Tongue (tissue), 2 donors: ENCODE data around the gene SLX9. TPM values are rescaled to one million over a fixed set of nuclear protein-coding genes. Genes with fewer than 3 reads are reported as not detected.

ENCODE experiments used
- DNase-seq: peaks from one replicate; pipeline ENCODE4 v3.0.0-alpha.2; 2015
- total RNA-seq: library from RNA; depleted of rRNA; stranded (reverse); fragments of >200 nt; gene quantifications from one replicate; pipeline ENCODE4 v1.2.3, GENCODE V29; 2014

SLX9 gene
- total RNA-seq, 1 donor from 2014 or later: 19.5 TPM

DNA sequence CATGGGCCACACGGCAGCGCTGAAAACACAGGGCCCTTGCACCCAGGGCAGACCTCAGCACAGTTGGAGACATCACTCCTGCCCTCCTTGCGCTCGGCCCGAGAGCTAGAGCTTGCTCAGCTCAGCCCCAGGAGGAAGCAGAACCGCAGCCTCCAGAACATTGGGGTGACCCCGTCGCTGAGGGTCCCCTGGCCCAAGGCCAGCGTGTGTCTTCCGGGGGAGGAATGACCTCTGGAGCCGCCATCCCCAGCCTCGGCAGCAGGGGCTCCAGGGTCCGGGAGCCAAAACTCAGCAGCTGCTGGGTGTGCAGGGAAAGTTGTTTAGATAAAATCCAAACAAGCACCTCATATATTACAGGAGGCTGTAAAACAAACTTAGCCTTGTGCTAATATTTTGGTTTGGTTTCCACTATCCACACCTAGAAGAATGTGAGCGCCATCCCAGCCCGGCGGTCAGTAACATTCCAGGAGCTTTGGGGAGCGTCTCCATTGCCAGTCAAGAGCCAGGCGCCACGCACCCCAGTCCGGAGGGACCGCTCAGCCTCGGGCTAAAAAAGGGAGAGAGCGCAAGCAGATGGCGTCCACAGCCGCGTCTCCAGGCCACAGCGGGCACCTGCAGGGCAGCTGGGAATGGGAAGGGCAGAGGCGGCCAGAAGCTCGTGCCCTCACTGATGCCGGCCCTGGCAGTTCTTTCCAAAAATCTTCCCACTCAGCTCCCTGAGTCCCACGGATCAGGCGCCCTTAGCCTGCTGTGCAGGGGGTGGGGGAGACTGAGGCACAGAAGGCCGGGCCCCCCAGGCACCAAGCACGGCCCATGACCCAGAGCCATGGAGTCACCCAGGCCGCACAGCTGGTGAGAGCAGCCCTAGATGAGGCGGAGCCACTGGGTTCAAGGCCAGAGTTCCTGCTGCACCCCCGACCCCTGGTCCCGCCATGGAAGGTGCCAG lies 52.0 kb downstream of the SLX9 start:
- DNase-seq: peak; percentile 46

DNA sequence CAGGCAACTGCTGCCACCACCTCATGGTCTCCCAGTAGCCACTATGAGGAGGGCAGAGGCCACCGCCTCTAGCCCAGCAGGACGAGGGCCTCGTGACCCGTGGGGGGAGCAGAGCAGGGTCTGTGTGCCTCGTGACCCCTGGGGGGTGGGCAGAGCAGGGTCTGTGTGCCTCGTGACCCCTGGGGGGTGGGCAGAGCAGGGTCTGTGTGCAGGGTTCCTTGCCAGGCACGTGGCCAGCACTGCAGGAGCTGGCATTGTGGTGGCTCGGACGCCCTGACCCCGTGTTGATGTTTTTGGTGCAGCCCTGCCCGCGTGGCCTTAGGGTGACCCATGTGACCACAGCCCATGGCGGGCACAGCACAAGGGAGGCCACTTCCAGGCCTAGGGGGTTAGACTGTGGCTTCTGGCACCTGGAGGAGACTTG lies 52.8 kb downstream of the SLX9 start:
- no peak for DNase-seq

DNA sequence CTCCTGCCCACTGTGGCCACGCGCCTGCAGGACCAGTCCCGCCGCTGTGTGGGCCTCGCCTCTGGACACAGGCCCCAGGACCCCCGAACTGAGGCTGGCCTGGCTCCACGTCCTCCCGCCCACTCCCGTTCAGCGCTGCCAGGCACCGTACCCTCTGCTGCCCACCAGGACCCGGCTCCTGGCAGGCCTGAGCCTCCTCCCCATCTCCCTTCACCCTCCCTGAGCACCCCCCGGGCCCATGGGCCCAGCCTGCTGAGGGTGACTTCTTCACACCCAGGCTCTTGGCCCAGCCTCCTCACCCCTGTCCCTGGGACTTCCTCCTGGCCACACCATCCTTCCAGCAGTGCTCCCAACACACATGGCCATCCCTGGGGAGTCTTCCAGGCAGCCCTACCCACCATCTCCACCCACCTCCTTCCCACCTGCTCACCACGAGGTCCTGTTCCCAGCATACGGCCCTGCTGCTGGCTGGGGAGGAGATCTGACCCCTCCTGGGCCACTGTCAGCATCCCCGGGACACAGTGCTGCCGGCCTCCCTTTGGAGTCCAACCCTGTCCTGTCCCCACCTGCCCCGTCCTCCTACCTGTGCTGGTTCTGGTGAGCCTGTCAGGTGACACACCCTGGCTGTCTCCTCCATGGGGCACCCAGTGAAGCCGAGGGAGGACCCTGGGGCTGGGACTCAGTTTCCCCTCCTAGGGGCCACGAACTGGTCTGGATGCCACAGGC lies 53.7 kb downstream of the SLX9 start:
- no peak for DNase-seq

DNA sequence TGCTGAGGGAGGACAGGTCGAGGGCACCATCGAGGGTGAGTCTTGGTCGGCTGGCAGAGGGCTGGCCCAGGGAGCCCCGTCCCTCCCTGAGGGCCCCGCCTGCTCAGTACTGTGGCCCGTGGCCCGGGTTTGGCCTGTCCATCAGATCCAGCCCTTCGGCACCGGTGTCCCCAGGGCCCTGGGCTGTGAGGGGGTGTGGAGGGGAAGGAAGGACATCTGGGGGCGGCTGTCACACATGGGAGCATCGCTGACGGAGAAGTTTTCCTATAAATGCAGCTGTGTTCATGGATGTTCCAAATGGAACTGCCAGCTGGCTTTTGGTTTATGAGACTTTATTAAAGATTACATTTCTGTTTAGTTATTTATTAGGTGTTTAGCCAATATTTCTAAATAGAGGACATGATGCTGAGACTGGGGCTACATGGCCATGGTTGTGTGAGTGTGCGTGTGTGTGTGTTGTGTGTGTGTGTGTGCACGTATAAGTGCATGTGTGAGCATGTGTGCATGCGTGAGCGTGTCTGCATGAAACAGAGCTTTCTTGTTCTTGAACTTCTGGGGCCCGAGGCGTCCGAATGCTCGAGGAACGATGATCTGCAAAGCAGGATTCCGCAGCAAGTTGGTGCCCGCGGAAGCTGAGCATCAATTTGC lies 54.3 kb downstream of the SLX9 start:
- DNase-seq: peak; percentile 84

DNA sequence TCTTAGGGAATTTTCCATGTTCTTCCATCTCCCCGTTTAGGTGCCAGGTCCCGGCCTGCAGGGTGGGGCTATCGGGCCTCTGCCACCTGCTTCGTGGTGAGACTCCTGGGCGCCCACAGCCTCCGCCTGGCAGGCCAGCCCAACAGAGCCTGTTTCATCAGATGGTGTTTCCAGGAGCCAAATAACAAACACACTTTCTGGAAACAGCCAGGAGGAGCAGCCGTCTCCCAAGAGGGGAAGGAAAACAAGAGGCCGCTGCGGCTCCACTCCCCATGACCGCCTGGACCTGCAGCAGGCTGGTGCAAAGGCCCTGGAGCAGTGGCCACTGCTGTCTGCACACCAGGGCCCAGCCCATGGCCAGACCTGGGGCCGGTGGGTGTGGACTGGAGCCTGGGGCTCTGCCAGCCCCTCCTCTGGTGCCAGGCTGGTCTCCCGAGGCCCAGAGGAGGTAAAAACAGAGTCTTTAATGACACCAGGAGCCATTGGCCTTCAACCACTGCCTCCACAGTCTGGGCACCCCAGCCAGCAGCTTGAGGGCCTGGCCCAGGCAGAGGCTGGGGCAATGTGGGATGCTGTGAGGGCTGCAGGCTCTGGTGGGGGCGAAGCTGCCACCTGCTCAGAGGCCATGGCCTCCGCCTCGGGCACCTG lies 55.0 kb downstream of the SLX9 start:
- DNase-seq: peak; percentile 69

DNA sequence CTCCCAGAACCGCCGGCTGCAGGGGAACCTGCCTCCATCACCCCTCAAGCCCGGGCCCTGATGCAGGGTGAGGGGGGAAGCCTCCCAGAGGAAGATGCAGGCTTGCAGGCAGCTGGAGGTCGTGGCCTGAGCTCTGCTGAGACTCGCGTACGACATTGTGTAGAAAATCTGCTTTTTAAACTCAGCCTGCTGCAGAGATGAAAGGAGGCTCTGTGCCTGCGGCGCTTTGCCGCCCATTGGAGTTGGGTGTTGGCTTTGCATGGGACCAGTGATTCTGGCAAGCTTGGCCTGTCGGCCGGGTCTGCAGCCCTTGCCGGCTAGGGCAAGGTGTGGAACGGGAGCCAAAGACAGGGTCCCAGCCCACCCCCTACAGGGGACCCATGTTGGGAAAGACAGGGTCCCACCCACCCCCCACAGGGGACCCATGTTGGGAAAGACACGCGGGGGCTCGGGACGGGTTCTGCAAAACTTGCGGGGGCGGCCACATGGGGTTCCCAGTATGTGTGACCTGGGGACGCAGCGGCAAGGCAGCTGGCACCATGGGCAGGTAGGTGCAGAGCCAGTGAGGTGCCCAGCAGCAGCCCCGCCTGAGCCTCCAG lies 55.6 kb downstream of the SLX9 start:
- DNase-seq: no peak

DNA sequence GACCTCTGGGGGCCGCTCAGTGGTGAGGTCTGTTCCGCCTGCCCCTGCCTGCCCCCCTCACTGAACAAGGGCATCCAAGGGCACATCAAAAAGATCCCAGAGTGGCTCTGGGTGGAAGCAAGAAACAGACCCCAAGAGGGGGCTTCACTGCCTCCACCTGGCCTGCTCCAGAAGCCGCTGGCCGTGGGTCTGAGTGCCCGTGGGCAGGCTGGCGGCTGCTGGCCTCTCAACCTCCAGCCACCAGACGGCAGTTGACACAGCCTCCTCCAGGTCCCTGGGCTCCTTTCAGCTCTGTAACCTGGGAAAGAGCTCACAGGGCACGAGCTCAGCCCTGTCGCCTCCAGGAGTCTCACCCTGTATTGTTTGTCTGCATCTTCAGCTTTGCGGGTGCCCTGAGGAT lies 56.3 kb downstream of the SLX9 start:
- no peak for DNase-seq

DNA sequence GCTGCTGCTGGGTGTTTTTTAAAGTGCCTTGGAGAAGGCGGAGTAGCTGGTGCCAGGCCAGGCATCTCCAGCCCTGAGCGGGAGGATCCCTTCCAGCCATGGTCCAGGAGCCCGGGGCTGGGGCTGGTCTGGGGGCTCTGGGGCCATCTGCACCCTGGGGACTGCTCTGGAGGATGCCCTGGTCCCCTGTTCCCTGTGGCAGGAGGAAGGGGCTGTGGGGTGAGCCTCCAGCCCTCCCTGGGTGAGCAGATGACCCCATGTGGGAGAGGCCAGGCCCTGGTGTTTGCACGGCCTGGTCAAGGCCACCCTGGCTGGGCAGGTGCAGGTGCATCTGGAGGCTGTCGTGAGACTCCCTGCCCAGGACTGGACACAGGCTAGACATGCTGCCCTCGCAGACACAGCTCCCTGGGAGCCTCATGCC lies 56.7 kb downstream of the SLX9 start:
- DNase-seq: no peak

DNA sequence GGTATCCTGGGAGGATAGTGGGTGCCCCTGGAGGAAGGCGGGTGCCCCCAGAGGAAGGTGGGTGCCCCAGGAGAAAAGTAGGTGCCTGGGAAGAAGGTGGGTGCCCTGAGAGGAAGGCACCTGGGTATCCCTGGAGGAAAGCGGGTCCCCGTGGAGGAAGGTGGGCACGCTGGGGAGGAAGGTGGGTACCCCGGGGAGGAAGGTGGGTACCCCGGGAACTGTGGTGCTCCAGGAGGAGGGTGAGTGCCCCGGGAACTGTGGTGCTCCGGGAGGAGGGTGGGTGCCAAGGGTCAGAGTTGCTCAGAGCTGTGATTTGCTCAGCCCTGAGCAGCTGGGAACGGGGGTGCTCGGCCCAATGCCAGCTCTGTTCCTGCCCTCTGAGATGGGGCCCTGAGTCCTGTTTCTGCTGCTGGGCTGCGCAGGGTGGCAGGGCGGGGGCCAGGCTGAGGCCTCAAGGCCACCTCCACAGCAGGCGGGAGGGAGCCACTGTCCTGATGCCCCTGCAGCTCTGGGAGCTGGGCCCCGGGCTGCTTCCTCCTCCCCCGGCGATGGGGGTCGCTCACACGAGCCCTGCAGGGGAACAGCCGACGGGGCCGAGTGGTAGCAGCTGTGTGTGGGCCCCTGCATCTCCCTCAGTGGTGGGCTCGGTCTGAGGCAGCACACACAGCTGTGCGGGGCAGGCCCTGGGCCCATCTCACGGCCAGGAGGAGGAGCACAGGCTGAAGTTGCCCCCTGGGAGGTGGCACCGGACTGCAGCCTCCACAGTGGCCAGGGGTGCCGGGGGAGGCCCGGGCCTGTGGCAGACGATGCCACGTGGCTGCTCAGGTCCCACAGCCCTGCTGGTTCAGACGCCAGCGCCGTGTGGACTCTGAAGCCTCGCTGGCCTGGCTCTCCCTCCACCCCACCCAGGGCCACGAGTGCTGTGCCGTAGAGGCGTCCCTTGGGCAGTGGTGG lies 57.4 kb downstream of the SLX9 start:
- DNase-seq: no peak

DNA sequence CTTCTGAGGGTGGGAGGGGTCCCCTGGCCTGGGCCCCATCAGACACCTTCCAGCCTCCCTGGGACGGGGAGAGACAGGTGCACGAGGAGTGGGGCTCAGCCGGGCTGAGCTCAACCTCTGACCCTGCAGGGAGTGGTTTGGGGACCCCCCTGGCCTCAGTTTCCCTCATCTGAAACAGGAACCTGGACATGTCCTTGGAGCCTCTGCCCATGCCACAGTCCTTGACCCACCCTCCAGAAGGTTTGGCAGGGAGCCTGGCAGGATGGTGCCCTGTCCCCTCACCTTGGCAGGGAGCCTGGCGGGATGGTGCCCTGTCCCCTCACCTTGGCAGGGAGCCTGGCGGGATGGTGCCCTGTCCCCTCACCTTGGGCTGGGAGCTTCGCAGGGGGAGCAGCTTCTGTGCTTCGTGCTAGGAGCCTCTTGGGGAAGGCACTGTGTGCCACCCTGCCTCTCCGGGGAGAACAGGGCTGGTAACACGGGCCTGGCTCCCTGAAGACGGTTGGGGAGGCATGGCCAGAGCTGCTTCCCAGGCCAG lies 58.3 kb downstream of the SLX9 start:
- DNase-seq: no peak

DNA sequence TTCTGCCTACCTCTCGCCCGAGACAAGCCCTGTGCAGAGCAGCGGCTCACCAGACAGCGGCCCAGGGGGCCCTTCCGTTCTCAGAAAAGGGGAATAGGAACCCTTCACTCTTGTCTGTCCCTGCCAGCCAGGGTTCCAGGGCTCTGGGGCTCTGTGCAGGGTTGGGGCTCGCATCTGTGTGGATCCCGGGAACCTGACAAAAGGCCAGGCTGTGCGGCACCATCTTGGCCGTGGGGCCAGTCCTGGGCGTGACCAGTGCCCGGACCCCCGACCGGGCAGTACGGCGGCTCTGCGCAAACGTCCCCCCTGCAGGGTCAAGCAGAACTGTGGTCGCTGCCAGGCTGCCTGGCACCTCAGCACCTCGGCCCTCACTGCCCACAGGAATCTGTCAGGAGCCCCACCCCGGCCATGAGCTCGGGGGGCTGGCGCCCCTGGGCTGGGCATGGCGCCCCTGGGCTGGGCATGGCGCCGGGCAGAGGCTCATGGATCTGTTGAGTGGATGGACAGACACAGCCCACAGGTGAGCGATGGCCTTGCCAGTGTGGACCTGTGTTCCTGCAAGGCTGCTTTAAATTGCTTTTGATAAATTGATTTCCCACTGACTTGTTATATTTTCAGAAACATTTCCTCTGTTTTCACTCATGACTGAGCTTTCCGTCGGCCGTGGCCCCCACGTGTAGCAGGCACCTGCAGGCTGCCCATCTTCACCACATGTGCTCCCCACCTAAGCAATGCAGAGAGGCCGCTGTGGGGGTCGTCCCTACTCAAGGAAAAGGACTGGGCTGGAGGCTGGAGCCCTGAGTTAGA lies 59.0 kb downstream of the SLX9 start:
- no peak for DNase-seq

DNA sequence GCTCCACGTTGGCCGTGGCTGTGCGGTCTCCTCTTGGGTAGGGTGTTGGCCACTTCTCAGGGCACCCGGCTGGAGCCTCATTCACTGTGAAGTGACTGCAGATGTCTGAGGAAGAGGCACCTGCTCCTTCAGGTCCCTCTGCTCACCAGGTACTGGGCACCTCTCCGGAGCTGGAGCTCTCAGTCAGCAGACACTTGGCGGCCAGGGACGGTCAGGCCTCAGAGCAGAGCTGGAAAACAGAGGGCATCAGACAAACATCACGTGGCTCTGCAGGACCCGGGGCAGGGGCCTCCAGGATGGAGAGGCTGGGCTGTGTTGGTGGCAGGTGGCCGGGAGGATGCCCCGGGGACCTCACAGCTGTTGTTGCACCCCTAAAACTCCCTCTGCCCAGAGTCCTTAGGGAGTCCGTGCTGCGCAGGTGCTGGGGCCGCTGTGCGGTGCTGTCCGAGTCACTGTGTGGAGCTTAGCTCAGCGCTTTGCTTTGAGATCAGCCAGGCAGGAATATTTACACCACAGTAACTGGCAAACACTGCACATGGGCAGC lies 59.7 kb downstream of the SLX9 start:
- DNase-seq: no peak

DNA sequence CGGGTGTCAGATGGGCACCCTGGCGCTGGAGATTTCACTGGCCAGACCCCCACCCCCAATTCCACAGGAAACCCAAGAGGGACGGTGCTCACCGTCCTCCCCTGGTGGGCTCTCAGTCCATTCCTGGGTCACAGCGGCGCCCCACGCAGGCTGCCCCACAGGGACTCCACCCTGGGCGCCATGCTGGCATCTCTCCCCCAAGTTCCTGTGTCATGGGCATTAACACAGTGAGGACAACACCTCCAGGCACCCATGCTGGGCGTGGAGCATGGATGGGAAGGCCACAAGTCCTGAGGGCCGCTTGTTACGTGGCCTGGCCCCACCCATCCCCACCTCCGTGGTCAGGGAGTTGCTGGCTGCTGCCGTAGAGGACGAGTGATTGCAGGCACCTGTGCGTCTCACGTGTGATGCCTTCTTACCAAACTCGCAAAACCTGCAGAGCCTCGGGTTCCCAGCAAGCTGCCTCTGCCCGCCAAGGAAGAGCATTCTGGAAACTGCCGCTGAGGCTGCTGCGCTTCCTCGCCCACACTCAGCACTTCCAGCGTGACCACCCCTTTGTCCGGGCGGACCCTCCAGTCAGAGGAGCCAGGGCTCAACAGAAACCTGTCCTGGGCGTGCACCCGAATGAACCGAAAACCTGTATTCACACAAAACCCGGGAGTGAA lies 60.3 kb downstream of the SLX9 start:
- DNase-seq: no peak

DNA sequence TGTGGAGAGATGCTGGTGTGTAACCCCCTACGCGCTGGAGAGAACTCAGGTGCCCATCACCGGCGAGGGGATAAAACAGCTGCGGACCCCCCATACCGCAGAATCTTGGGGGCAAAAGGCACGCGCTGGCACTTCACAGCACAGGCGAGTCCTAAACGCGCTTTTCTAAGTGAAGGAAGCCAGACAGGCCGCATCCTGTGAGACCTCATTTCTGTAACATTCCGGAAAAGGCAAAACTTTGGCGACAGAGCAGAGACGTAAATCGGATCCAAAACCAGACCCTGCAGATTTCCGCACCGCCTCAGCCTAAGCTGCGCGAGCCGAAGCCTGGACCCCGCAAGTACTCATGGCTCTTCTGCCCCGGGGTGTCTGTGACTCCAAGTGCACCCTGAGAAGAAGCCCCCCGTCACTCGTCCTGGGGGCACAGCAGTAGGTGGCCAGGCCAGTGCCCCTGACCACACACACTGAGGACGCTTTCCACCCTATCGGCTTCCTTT lies 60.9 kb downstream of the SLX9 start:
- DNase-seq: no peak

DNA sequence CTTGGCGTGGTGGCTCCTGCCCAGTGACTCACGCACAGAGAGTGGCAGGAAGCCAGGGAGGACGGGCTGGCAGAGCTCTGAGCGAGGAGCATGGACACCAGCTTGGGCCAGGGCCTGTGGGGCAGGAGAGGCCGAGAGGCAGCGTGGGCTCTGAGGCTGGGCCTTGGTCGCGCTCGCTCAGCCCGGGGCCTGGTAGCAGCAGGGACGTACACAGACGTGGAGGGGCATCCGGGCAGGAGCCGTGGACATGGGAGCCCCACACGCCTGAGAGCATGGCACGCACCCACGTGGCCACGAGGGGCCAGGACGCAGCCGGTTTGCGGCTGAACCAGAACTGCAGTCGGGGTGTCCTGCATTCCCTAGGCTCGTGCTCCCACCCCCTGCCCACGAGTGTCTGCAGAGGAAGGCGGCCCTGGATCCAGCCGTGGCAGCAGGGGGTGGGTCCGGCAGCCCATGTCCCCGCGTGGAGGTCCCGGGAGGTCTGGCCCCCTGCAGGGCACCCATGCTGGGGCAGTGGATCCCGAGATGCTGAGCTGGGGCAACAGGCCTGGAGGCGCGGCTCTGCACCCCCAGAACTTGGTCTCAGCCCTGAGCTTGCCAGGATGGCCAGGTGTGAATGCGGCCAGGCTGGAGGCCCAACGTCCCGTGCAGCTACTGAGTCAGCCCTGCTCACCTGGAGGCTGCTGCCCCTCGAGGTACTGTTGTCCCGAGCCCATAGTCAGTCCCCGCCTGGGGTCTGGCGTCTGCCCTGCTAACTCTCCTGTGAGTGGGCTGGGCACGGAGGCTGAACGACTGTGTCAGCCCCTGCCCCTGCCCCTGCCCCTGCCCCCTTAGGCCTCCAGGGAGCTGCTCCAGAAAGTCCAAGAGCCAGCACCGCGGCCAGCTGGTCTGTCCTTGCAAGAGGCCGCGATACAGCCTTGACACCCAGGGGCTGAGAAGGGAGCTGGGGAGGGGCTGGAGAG lies 61.6 kb downstream of the SLX9 start:
- DNase-seq: peak; percentile 65

DNA sequence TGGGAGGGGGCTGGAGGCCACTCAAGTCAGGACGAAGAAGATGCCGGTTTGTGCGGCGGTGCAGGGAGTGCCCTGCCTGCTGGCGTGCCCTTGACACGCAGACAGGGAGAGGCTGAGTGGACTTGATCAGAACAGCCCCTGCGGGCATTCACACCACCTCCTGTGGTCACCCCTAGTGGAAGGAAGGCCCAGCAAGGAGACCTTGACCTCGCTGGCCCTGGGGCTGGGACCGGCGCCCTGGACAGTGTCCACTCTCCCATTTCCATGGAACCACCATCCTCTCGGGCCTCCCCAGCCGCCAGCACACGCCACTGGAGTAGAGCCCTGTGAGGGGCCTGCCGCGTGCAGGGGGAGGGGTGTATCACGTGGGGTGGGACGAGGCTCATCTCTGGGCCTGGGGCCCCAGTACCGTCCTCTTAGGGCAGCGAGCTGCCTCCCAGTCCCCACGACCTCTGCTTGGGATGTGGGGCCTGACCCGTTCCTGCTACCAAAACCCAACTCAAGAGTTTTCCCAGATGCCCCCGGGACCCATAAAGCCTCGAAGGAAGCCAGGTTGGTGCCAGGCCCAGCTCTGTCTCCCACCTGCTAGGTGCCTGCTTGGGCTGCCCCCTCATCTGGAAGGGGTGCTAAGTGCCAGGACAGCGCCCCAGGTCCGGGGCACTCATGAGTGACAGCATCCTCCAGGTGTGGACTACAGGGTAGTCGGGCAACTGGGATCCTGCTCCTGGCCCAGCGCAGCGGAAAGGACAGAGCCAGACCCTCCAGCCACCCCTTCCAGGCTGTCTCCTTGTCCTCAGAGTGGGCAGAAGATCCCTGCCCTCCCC lies 62.8 kb downstream of the SLX9 start:
- DNase-seq: no peak
